DND-41 (cell line): ENCODE measurements around the gene TCF21.

Experiments
- ATAC-seq: fragments of 200-7000 bp; cut with Tn5 transposase; 3 replicates; pipeline ENCODE4 v1.9.1; 2021; ENCODE audit warnings: low read depth; ENCODE audit not compliant: insufficient read depth
- DNase-seq: peaks from one replicate; pipeline ENCODE4 v3.0.0-alpha.2; 2020
- H2AFZ ChIP-seq: 2 replicates; pipeline ENCODE4 v1.6.0; 2012; ENCODE audit warnings: low read depth, low read length
- H3K27ac ChIP-seq: 2 replicates; pipeline ENCODE4 v1.5.1; 2012; ENCODE audit warnings: low read length, inconsistent platforms
- H3K27me3 ChIP-seq: fragments of 200-600 bp; sonication (generic); 2 replicates; pipeline ENCODE4 v1.6.0; 2012; ENCODE audit warnings: low read length, mild to moderate bottlenecking, inconsistent platforms; ENCODE audit not compliant: insufficient read depth, poor library complexity
- H3K36me3 ChIP-seq: 2 replicates; pipeline ENCODE4 v1.5.1; 2012; ENCODE audit warnings: low read length, inconsistent platforms; ENCODE audit not compliant: insufficient read depth
- H3K4me1 ChIP-seq: 2 replicates; pipeline ENCODE4 v1.5.1; 2012; ENCODE audit warnings: mild to moderate bottlenecking, low read length; ENCODE audit not compliant: insufficient read depth
- H3K4me2 ChIP-seq: 2 replicates; pipeline ENCODE4 v1.6.0; 2012; ENCODE audit warnings: mild to moderate bottlenecking, moderate library complexity, low read length, inconsistent platforms; ENCODE audit not compliant: insufficient read depth
- H3K4me3 ChIP-seq, 2 experiments: fragments of 200-600 bp in 1 of 2; shearing (Covaris generic) in 1 of 2; 2 replicates each; pipeline ENCODE4 v1.5.1; 2012 to 2016; ENCODE audit warnings: inconsistent platforms in 2 of 2, low read length in 2 of 2, mild to moderate bottlenecking in 2 of 2, low read depth in 1 of 2, moderate library complexity in 1 of 2
- H3K79me2 ChIP-seq: 2 replicates; pipeline ENCODE4 v1.6.0; 2012; ENCODE audit warnings: low read length, inconsistent platforms; ENCODE audit not compliant: insufficient read depth
- H3K9ac ChIP-seq: 2 replicates; pipeline ENCODE4 v1.6.0; 2012; ENCODE audit warnings: low read depth, mild to moderate bottlenecking, inconsistent platforms, low read length, moderate library complexity
- H3K9me3 ChIP-seq: 2 replicates; pipeline ENCODE4 v1.5.1; 2012; ENCODE audit warnings: low read length, moderate library complexity, mild to moderate bottlenecking, inconsistent platforms; ENCODE audit not compliant: insufficient read depth, severe bottlenecking
- H4K20me1 ChIP-seq: 2 replicates; pipeline ENCODE4 v1.6.0; 2012; ENCODE audit warnings: low read length; ENCODE audit not compliant: insufficient read depth
- EZH2 ChIP-seq: IDR thresholded peaks from 3 replicates; pipeline ENCODE4 v1.6.1; 2012; ENCODE audit warnings: borderline replicate concordance, low read depth, mild to moderate bottlenecking, moderate library complexity, low read length, inconsistent platforms; ENCODE audit not compliant: severe bottlenecking
- TF ChIP-seq, protein P1 (sequence below): IDR thresholded peaks from 2 replicates; pipeline ENCODE4 v1.5.1; 2012; ENCODE audit warnings: borderline replicate concordance, low read length, moderate library complexity, mild to moderate bottlenecking; ENCODE audit not compliant: poor library complexity, severe bottlenecking; ENCODE audit errors: extremely low read depth

TCF21 gene

DNA sequence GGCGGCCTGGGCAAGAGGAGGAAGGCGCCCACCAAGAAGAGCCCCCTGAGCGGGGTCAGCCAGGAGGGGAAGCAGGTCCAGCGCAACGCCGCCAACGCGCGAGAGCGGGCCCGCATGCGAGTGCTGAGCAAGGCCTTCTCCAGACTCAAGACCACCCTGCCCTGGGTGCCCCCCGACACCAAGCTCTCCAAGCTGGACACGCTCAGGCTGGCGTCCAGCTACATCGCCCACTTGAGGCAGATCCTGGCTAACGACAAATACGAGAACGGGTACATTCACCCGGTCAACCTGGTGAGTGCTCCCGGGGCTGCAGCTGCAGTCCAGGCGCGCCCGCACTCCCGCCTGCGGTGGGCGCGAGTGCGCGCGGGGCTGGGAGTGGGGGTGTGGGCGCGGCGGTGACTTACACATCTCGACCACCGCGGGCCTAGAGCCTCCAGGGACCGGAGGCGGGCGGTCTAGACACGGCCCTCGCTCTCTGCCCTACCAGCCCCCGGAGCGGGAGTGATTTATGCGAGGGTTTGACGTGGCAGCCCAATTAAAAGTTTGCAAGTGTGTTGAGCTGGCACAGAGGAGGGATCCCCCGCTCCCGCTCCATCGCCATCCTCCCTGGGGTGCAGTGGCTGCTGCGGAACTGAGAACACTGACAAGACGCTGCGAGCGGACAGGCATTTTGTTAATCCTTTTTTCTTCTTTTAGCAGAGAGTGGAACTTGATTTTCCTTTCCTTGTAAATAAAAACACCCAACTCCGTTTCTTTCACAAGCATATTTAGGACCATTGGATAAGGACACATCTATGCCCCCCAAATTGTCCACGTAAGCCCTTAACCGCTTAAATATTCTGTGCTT lies 867 bp downstream of the TCF21 start:
- Histone ChIP-seq H4K20me1 (no peaks in the 10 kb centered on the region), H3K79me2 (no peaks in the 10 kb centered on the region), H3K4me1 (no peaks in the 10 kb centered on the region), H2AFZ (no peak overlapping the region), H3K9me3 (no peaks in the 10 kb centered on the region), H3K27ac (no peak overlapping the region), H3K9ac (no peak overlapping the region), H3K4me3 (no peak overlapping the region), H3K27me3 (no peaks in the 10 kb centered on the region), H3K4me2 (no peak overlapping the region), H3K36me3 (no peaks in the 10 kb centered on the region)
- DNase-seq (no peak), ATAC-seq (no peak)
- TF ChIP-seq, protein P1, sequence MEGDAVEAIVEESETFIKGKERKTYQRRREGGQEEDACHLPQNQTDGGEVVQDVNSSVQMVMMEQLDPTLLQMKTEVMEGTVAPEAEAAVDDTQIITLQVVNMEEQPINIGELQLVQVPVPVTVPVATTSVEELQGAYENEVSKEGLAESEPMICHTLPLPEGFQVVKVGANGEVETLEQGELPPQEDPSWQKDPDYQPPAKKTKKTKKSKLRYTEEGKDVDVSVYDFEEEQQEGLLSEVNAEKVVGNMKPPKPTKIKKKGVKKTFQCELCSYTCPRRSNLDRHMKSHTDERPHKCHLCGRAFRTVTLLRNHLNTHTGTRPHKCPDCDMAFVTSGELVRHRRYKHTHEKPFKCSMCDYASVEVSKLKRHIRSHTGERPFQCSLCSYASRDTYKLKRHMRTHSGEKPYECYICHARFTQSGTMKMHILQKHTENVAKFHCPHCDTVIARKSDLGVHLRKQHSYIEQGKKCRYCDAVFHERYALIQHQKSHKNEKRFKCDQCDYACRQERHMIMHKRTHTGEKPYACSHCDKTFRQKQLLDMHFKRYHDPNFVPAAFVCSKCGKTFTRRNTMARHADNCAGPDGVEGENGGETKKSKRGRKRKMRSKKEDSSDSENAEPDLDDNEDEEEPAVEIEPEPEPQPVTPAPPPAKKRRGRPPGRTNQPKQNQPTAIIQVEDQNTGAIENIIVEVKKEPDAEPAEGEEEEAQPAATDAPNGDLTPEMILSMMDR: no peak
- no peak for TF ChIP-seq EZH2

DNA sequence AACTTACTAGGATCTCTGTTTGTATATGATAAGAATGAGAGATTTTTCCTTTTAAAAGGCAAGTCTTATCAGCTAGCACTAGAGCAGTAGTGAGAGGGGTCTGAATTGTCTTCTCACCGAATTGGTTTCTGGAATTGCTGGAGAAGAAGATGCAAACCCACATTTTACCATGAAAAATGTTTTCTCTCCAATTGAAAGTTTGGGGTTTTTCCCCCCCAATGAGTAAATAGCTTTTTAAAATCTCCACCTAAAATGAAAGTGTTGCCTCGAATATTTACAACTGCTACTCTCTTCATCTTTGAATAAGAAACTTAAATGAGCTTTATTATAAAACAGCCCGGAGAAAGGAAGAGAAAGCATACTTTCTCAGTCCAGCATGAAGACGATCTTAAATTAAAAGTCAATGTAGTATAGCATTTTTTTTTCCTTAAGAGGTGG lies 1.8 kb downstream of the TCF21 start:
- Histone ChIP-seq H3K9me3 (no peaks in the 10 kb centered on the region), H3K9ac (no peak overlapping the region), H4K20me1 (no peaks in the 10 kb centered on the region), H3K4me1 (no peaks in the 10 kb centered on the region), H3K4me2 (no peak overlapping the region), H3K27me3 (no peaks in the 10 kb centered on the region), H3K27ac (no peak overlapping the region), H3K79me2 (no peaks in the 10 kb centered on the region), H3K36me3 (no peaks in the 10 kb centered on the region), H2AFZ (no peak overlapping the region), H3K4me3 (no peak overlapping the region)
- DNase-seq (no peak), ATAC-seq (no peak)
- no peak for TF ChIP-seq EZH2

DNA sequence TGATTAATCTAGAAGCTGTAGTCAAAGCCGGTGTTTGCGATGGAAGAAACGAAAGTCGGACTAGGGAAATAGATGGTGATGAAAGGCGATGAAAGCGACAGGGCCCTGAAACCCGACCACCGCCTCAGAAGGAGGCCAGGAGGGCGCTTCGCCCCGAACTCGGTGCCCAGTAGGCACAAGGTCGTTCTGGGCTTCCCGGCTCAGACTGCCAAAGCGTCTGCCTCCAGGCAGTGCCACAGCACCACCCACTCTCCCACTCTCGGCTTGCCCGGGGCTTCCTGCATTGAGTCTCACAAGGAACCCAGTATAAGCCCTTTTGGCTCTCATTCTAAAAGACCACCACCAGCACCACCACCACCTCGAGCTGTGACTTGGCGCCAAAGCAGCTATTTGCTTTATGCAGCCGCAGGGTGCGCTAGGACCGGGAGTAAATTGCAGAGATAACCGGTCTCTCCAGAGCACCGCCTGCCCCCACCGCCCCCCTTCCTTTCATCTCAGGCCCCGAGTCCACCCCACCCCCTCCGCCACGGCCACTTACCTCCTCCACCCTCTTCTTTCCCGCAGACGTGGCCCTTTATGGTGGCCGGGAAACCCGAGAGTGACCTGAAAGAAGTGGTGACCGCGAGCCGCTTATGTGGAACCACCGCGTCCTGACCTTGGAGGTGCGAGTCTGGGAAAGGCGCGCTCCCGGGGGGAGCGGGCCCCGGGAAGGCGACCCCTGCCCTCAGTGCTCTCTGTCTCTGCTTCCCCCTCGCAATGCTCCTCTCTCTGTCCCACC lies 2.4 kb downstream of the TCF21 start:
- Histone ChIP-seq H3K9ac (no peak overlapping the region), H3K36me3 (no peaks in the 10 kb centered on the region), H3K9me3 (no peaks in the 10 kb centered on the region), H4K20me1 (no peaks in the 10 kb centered on the region), H3K4me1 (no peaks in the 10 kb centered on the region), H3K79me2 (no peaks in the 10 kb centered on the region), H3K27me3 (peaks cover under 1% of the 10 kb centered on the region), H3K27ac (no peak overlapping the region), H3K4me2 (no peak overlapping the region), H3K4me3 (no peak overlapping the region), H2AFZ (no peak overlapping the region)
- TF ChIP-seq EZH2: no peak
- TF ChIP-seq, protein P1: no peak
- DNase-seq (no peak), ATAC-seq (no peak)
